PC-3 (cell line): ENCODE results near the gene AACS.

Experiments
- CTCF ChIP-seq: fragments of 300-600 bp; sonication (generic); conservative IDR thresholded peaks from 2 replicates; pipeline ENCODE4 v1.5.1; 2017; ENCODE audit warnings: antibody characterized with exemption, low read depth, mild to moderate bottlenecking, low read length
- EZH2 ChIP-seq: fragments of 300-600 bp; sonication (generic); IDR thresholded peaks from one replicate; pipeline ENCODE4 v1.6.1; 2017; ENCODE audit warnings: antibody characterized with exemption, mild to moderate bottlenecking, low read length; ENCODE audit not compliant: unreplicated experiment

DNA sequence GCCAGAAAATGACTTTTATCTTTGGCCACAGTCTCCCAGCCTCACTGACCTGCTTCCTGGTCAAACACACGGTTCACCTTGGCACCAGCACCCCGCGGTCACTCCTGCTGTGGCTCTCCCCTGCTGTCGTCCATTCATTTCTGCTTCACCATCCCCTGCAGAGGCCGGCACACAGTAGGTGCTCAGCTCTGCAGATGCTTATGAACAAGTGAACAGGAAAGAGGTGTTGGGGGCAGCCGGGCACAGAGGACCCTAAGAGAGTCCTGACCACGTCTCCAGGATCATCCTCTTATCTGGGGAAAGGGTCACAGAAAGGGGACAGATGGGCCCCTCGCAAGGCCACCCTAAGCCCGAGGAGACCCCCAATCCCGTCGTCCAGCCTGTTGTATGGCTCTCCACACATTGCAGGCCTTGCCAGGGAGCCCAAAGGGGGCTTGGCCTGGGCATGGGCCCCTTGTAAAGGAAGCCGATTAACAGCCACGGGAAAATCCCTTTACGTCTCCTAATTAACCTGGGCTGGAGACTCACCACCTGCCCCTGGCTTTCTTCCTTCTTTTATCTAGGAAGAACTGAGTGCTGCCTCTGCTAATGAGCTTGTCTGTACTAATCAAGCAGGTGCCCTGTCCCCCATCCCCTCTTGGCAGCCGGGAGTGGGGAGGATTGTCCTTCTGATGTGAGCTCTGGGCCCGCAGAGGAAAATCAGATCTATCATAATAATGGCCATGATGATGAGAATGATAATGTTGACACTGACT is 119.2 kb downstream of the AACS start:
- TF ChIP-seq CTCF (no peak), EZH2 (no peak)
